Panc1 (cell line): ENCODE measurements around the gene ABCG1. TPM values are rescaled to one million over a fixed set of nuclear protein-coding genes. Genes with fewer than 3 reads are reported as not detected.

Experiments used
- ATAC-seq: fragments of 200-7000 bp; cut with Tn5 transposase; 2 replicates; pipeline ENCODE4 v1.9.1; 2020; ENCODE audit warnings: mild to moderate bottlenecking, moderate library complexity
- BruUV-seq: library from RNA; stranded (reverse); fragments of 400-500 nt; replicated peaks from 2 replicates; lab custom pipeline; 2021; lab: Mats Ljungman, UMichigan
- CTCF ChIA-PET: fragments of 300-600 bp; sonication (Branson Sonifier 250); formaldehyde crosslinking; loops from one replicate; lab custom pipeline; 2022; ENCODE audit warnings: antibody characterized with exemption; lab: Charles Lee
- POLR2A ChIA-PET: fragments of 300-600 bp; sonication (Branson Sonifier 250); formaldehyde crosslinking; loops from one replicate; lab custom pipeline; 2022; ENCODE audit warnings: antibody characterized with exemption; lab: Charles Lee
- DNase-seq: peaks from one replicate; pipeline ENCODE4 v3.0.0-alpha.2; 2010; ENCODE audit warnings: low read depth, low spot score
- H3K27ac ChIP-seq: 2 replicates; pipeline ENCODE4 v1.5.1; 2011; ENCODE audit warnings: mild to moderate bottlenecking, low read length, inconsistent platforms
- H3K27me3 ChIP-seq: fragments of 200-500 bp; sonication (Bioruptor generic); 2 replicates; pipeline ENCODE4 v1.6.0; 2014; ENCODE audit warnings: low read length, inconsistent platforms; ENCODE audit not compliant: control insufficient read depth, insufficient read depth
- H3K36me3 ChIP-seq: fragments of 200-500 bp; sonication (Bioruptor generic); 2 replicates; pipeline ENCODE4 v1.5.1; 2014; ENCODE audit warnings: inconsistent platforms, mild to moderate bottlenecking, low read length, moderate library complexity; ENCODE audit not compliant: control insufficient read depth, insufficient read depth
- H3K4me1 ChIP-seq: 2 replicates; pipeline ENCODE4 v1.5.1; 2011; ENCODE audit warnings: inconsistent platforms, mild to moderate bottlenecking, low read length, moderate library complexity; ENCODE audit not compliant: control insufficient read depth, insufficient read depth
- H3K4me3 ChIP-seq, 2 experiments: 2 replicates each; pipeline ENCODE4 v1.5.1; 2011 to 2012; ENCODE audit warnings: low read depth in 2 of 2, low read length in 2 of 2, mild to moderate bottlenecking in 2 of 2, inconsistent platforms in 1 of 2, moderate library complexity in 1 of 2
- H3K9me3 ChIP-seq: fragments of 200-500 bp; sonication (Bioruptor generic); 2 replicates; pipeline ENCODE4 v1.5.1; 2014; ENCODE audit warnings: low read depth, mild to moderate bottlenecking, inconsistent platforms, low read length, moderate library complexity; ENCODE audit not compliant: control insufficient read depth, insufficient read depth
- CTCF ChIP-seq: fragments of 450-650 bp; IDR thresholded peaks from 2 replicates; pipeline ENCODE4 v1.5.1; 2017; ENCODE audit warnings: mild to moderate bottlenecking
- POLR2AphosphoS5 ChIP-seq: IDR thresholded peaks from 2 replicates; pipeline ENCODE4 v1.6.1; 2012; ENCODE audit warnings: mild to moderate bottlenecking, low read depth, low read length, moderate library complexity
- REST ChIP-seq, 2 experiments: IDR thresholded peaks; 2 replicates each; pipeline ENCODE4 v1.6.1; 2011 to 2012; ENCODE audit warnings: low read depth in 2 of 2, control low read depth in 1 of 2, low read length in 1 of 2, mild to moderate bottlenecking in 1 of 2, moderate library complexity in 1 of 2; ENCODE audit not compliant: insufficient read depth in 1 of 2
- SIN3A ChIP-seq: IDR thresholded peaks from 2 replicates; pipeline ENCODE4 v1.6.1; 2012; ENCODE audit warnings: low read depth, mild to moderate bottlenecking, low read length, moderate library complexity, borderline replicate concordance; ENCODE audit not compliant: insufficient read depth
- TCF7L2 ChIP-seq: IDR thresholded peaks from 2 replicates; pipeline ENCODE4 v1.6.1; 2011; ENCODE audit warnings: mild to moderate bottlenecking, low read depth, low read length, inconsistent platforms
- in situ Hi-C: cut with HindIII; loops from 2 replicates; pipeline ENCODE4 v1.10.0; 2016; ENCODE audit warnings: low sequenced_read_pairs, low pct_unique_long_range_greater_than_20kb
- intact Hi-C: fragments of 100-400 bp; cut with micrococcal nuclease; formaldehyde crosslinking; loops from one replicate; pipeline ENCODE4 v1.10.0; 2022; ENCODE audit not compliant: unreplicated experiment
- total RNA-seq: library from RNA; stranded (reverse); gene quantifications from one replicate; pipeline ENCODE4 v1.2.1, GENCODE V29; 2021; ENCODE audit not compliant: unreplicated experiment

Gene ABCG1
- total RNA-seq, 1 experiment from 2014 or later, result 0.80 TPM

- ATAC-seq (no peak), DNase-seq (no peak)
- Histone ChIP-seq H3K27me3 (peaks cover 5% of the 10 kb centered on the region; the same call in 1 of the 2 replicates), H3K27ac (no peak overlapping the region), H3K4me1 (no peaks in the 10 kb centered on the region; the same call in 1 of the 2 replicates), H3K9me3 (no peaks in the 10 kb centered on the region), H3K36me3 (no peaks in the 10 kb centered on the region), H3K4me3 (no peak overlapping the region)
- TF ChIP-seq CTCF, result no peak
- no peak for TF ChIP-seq SIN3A
- TF ChIP-seq POLR2AphosphoS5, result no peak
- TF ChIP-seq TCF7L2, result no peak
- no peak for TF ChIP-seq REST (IDR thresholded peaks at IDR 0.05; ENCODE audit: insufficient read depth in 1 of 2, low read depth in 2 of 2, low read length in 1 of 2)
- ChIA-PET CTCF (no interaction called here), POLR2A (no interaction called here)
- in situ Hi-C loops, result no loop called here
- BruUV-seq, result no TSS peak
- intact Hi-C loops, result no loop called here
Observed at GRCh38 chr21:42222386-42222785, 3.4 kb downstream of the ABCG1 start.

GRCh38 chr21:42222821-42223390 is 4.0 kb downstream of the ABCG1 start:
- ATAC-seq, result no peak
- BruUV-seq, result no TSS peak
- ChIA-PET CTCF (no interaction called here), POLR2A (no interaction called here)
- Histone ChIP-seq H3K27ac (no peak overlapping the region), H3K9me3 (no peaks in the 10 kb centered on the region), H3K4me3 (no peak overlapping the region), H3K36me3 (no peaks in the 10 kb centered on the region), H3K4me1 (no peaks in the 10 kb centered on the region; the same call in 1 of the 2 replicates), H3K27me3 (peaks cover 5% of the 10 kb centered on the region; the same call in 1 of the 2 replicates)
- in situ Hi-C loops, result no loop called here
- intact Hi-C loops, result no loop called here
- TF ChIP-seq TCF7L2 (no peak), REST (IDR thresholded peaks at IDR 0.05; ENCODE audit: insufficient read depth in 1 of 2, low read depth in 2 of 2, low read length in 1 of 2) (no peak), CTCF (no peak), POLR2AphosphoS5 (no peak), SIN3A (no peak)
- no peak for DNase-seq
